IMR-90 (cell line): ENCODE results near the gene FUT2. TPM values are rescaled to one million over a fixed set of nuclear protein-coding genes. Genes with fewer than 3 reads are reported as not detected.

Experiments used
- ATAC-seq: fragments of 200-7000 bp; cut with Tn5 transposase; 2 replicates; pipeline ENCODE4 v1.9.1; 2020; ENCODE audit warnings: low read depth, mild to moderate bottlenecking, moderate library complexity
- BruUV-seq: library from RNA; stranded (reverse); fragments of 400-500 nt; replicated peaks from 2 replicates; lab custom pipeline; 2021; lab: Mats Ljungman, UMichigan
- CTCF ChIA-PET: fragments of 300-600 bp; formaldehyde crosslinking; extraction: SDS; loops from one replicate; lab custom pipeline; 2021; ENCODE audit warnings: antibody characterized with exemption; lab: Yijun Ruan, JAX
- POLR2A ChIA-PET: fragments of 300-600 bp; sonication (Branson Sonifier 250); formaldehyde crosslinking; loops from one replicate; lab custom pipeline; 2022; ENCODE audit warnings: antibody characterized with exemption; ENCODE audit not compliant: unreplicated experiment; lab: Charles Lee
- DNase-seq: peaks from one replicate; pipeline ENCODE4 v3.0.0; 2013
- H2AFZ ChIP-seq: replicated peaks from 2 replicates; pipeline ENCODE3; 2013; ENCODE audit warnings: low read length, mild to moderate bottlenecking; ENCODE audit not compliant: poor library complexity
- H2AK5ac ChIP-seq: 2 replicates; pipeline ENCODE4 v1.6.1; 2013; ENCODE audit warnings: low read depth, low read length, inconsistent platforms
- H2AK9ac ChIP-seq: replicated peaks from 2 replicates; pipeline ENCODE3; 2013; ENCODE audit warnings: mild to moderate bottlenecking, low read depth, low read length, moderate library complexity; ENCODE audit not compliant: poor library complexity
- H2BK120ac ChIP-seq: 2 replicates; pipeline ENCODE4 v1.6.1; 2013; ENCODE audit warnings: low read depth, low read length, inconsistent platforms
- H2BK15ac ChIP-seq: 3 replicates; pipeline ENCODE4 v1.6.1; 2013; ENCODE audit warnings: low read depth, low read length, inconsistent platforms
- H2BK20ac ChIP-seq: 2 replicates; pipeline ENCODE4 v1.6.1; 2013; ENCODE audit warnings: low read depth, mild to moderate bottlenecking, inconsistent platforms, low read length, moderate library complexity
- H2BK5ac ChIP-seq: 2 replicates; pipeline ENCODE4 v1.6.1; 2013; ENCODE audit warnings: mild to moderate bottlenecking, low read depth, low read length, inconsistent platforms; ENCODE audit not compliant: poor library complexity, severe bottlenecking
- H3K14ac ChIP-seq: replicated peaks from 2 replicates; pipeline ENCODE4 v1.6.1; 2013; ENCODE audit warnings: low read depth, low read length, inconsistent platforms
- H3K18ac ChIP-seq: 2 replicates; pipeline ENCODE4 v1.6.1; 2013; ENCODE audit warnings: low read depth, low read length, control low read depth
- H3K23ac ChIP-seq: 2 replicates; pipeline ENCODE4 v1.6.1; 2013; ENCODE audit warnings: low read depth, low read length, inconsistent platforms
- H3K27ac ChIP-seq: 2 replicates; pipeline ENCODE4 v1.5.1; 2013; ENCODE audit warnings: mild to moderate bottlenecking, control low read depth, low read length; ENCODE audit not compliant: insufficient read depth
- H3K27me3 ChIP-seq: 2 replicates; pipeline ENCODE4 v1.6.1; 2013; ENCODE audit warnings: low read length; ENCODE audit not compliant: control insufficient read depth, insufficient read depth
- H3K36me3 ChIP-seq: 2 replicates; pipeline ENCODE4 v1.6.1; 2013; ENCODE audit warnings: low read length, mixed read lengths; ENCODE audit not compliant: control insufficient read depth, insufficient read depth
- H3K4ac ChIP-seq: 2 replicates; pipeline ENCODE4 v1.6.1; 2013; ENCODE audit warnings: low read depth, low read length, inconsistent platforms
- H3K4me1 ChIP-seq: 2 replicates; pipeline ENCODE4 v1.6.1; 2013; ENCODE audit warnings: low read length, mixed read lengths; ENCODE audit not compliant: control insufficient read depth, insufficient read depth
- H3K4me2 ChIP-seq: 2 replicates; pipeline ENCODE4 v1.6.1; 2013; ENCODE audit warnings: low read depth, mild to moderate bottlenecking, control low read depth, low read length, moderate library complexity
- H3K4me3 ChIP-seq: 2 replicates; pipeline ENCODE4 v1.5.1; 2013; ENCODE audit warnings: low read depth, mild to moderate bottlenecking, control low read depth, low read length, moderate library complexity; ENCODE audit not compliant: insufficient read depth
- H3K56ac ChIP-seq: 2 replicates; pipeline ENCODE4 v1.6.1; 2013; ENCODE audit warnings: low read length, inconsistent platforms; ENCODE audit not compliant: insufficient read depth; ENCODE audit errors: extremely low read depth
- H3K79me1 ChIP-seq, 2 experiments: 2 replicates each; pipeline ENCODE4 v1.6.1; 2013; ENCODE audit warnings: low read length in 2 of 2, inconsistent platforms in 1 of 2, low read depth in 1 of 2
- H3K9ac ChIP-seq: 2 replicates; pipeline ENCODE4 v1.6.1; 2013; ENCODE audit warnings: low read depth, low read length, control low read depth
- H3K9me1 ChIP-seq: 2 replicates; pipeline ENCODE4 v1.6.1; 2013; ENCODE audit warnings: low read length, inconsistent platforms; ENCODE audit not compliant: insufficient read depth
- H3K9me3 ChIP-seq: 2 replicates; pipeline ENCODE4 v1.6.1; 2013; ENCODE audit warnings: low read length; ENCODE audit not compliant: control insufficient read depth, insufficient read depth
- H4K20me1 ChIP-seq: 2 replicates; pipeline ENCODE4 v1.6.1; 2013; ENCODE audit warnings: low read length, inconsistent platforms; ENCODE audit not compliant: insufficient read depth
- H4K5ac ChIP-seq: 2 replicates; pipeline ENCODE4 v1.6.1; 2013; ENCODE audit warnings: mild to moderate bottlenecking, low read depth, low read length, control low read depth
- H4K8ac ChIP-seq, 2 experiments: 2 replicates each; pipeline ENCODE4 v1.6.1; 2013; ENCODE audit warnings: low read depth in 2 of 2, low read length in 2 of 2, control low read depth in 1 of 2, inconsistent platforms in 1 of 2
- H4K91ac ChIP-seq: 2 replicates; pipeline ENCODE4 v1.6.1; 2013; ENCODE audit warnings: low read depth, low read length, inconsistent platforms; ENCODE audit not compliant: insufficient read depth
- BHLHE40 ChIP-seq: fragments of 150-350 bp; IDR thresholded peaks from 2 replicates; pipeline ENCODE4 v1.6.1; 2016; ENCODE audit warnings: mild to moderate bottlenecking, low read depth, low read length
- CHD1 ChIP-seq: IDR thresholded peaks from 2 replicates; pipeline ENCODE4 v1.6.1; 2012; ENCODE audit warnings: low read depth, low read length, improper control_type of control experiment
- ELK1 ChIP-seq: fragments of 150-350 bp; IDR thresholded peaks from 2 replicates; pipeline ENCODE4 v1.6.1; 2016; ENCODE audit warnings: low read depth, mild to moderate bottlenecking, low read length, moderate library complexity, borderline replicate concordance
- MAFK ChIP-seq: IDR thresholded peaks from 2 replicates; pipeline ENCODE4 v1.6.1; 2012; ENCODE audit warnings: low read depth, low read length, improper control_type of control experiment
- MAZ ChIP-seq: IDR thresholded peaks from 2 replicates; pipeline ENCODE4 v1.6.1; 2012; ENCODE audit warnings: low read depth, mild to moderate bottlenecking, low read length, improper control_type of control experiment, moderate library complexity, borderline replicate concordance
- MXI1 ChIP-seq: IDR thresholded peaks from 2 replicates; pipeline ENCODE4 v1.6.1; 2012; ENCODE audit warnings: low read depth, mild to moderate bottlenecking, low read length, moderate library complexity, borderline replicate concordance
- NFE2L2 ChIP-seq: fragments of 150-350 bp; IDR thresholded peaks from 2 replicates; pipeline ENCODE4 v1.6.1; 2016; ENCODE audit warnings: low read depth, mild to moderate bottlenecking, low read length
- POLR2A ChIP-seq: IDR thresholded peaks from 2 replicates; pipeline ENCODE4 v1.6.1; 2012; ENCODE audit warnings: mild to moderate bottlenecking, low read depth, low read length
- RCOR1 ChIP-seq: IDR thresholded peaks from 2 replicates; pipeline ENCODE4 v1.6.1; 2012; ENCODE audit warnings: mild to moderate bottlenecking, low read length, improper control_type of control experiment; ENCODE audit not compliant: insufficient replicate concordance
- RFX5 ChIP-seq: IDR thresholded peaks from 2 replicates; pipeline ENCODE4 v1.8.0; 2012; ENCODE audit warnings: low read depth, mild to moderate bottlenecking, low read length, moderate library complexity
- SMC3 ChIP-seq: fragments of 150-350 bp; IDR thresholded peaks from 2 replicates; pipeline ENCODE4 v1.6.1; 2016; ENCODE audit warnings: low read depth, mild to moderate bottlenecking, antibody characterized with exemption, low read length, moderate library complexity
- WGBS, 2 experiments: methylation state at CpG; one replicate each; pipeline versions ENCODE4 v1.1.5 to v1.1.7; 2013; ENCODE audit warnings: missing lambda C conversion rate in 2 of 2; ENCODE audit not compliant: insufficient read length in 1 of 2; ENCODE audit errors: extremely low coverage in 2 of 2; 5-methylcytosine and 5-hydroxymethylcytosine counted together
- dilution Hi-C: fragments of 300-500 bp; cut with HindIII; formaldehyde crosslinking; loops from one replicate; pipeline ENCODE4 v1.14.3; 2018; ENCODE audit warnings: low sequenced_read_pairs; ENCODE audit not compliant: unreplicated experiment
- in situ Hi-C: fragments of 300-500 bp; cut with MboI; formaldehyde crosslinking; loops from 3 replicates; pipeline ENCODE4 v1.14.3; 2019; ENCODE audit warnings: low sequenced_read_pairs, inconsistent platforms, mixed read lengths
- intact Hi-C: fragments of 100-400 bp; cut with micrococcal nuclease; formaldehyde crosslinking; loops from 2 replicates; pipeline ENCODE4 v1.10.0; 2022
- polyA plus RNA-seq, 3 experiments: library from polyadenylated mRNA; depleted of rRNA; stranded (reverse); fragments of >200 nt; gene quantifications; 2 replicates each; pipeline ENCODE4 v1.2.3, GENCODE V29; 2012; ENCODE audit warnings: low replicate concordance in 1 of 3
- total RNA-seq: library from RNA; depleted of rRNA; stranded (reverse); fragments of >200 nt; gene quantifications from 2 replicates; pipeline ENCODE4 v1.2.3, GENCODE V29; 2012

The FUT2 gene
- total and polyA plus RNA-seq, 2 of the 4 experiments (the other 2 are of a cell fraction) = not detected

GRCh38 chr19:48741129-48741999, 45.6 kb downstream of the FUT2 start (continued):
- TF ChIP-seq NFE2L2 = no peak

DNA sequence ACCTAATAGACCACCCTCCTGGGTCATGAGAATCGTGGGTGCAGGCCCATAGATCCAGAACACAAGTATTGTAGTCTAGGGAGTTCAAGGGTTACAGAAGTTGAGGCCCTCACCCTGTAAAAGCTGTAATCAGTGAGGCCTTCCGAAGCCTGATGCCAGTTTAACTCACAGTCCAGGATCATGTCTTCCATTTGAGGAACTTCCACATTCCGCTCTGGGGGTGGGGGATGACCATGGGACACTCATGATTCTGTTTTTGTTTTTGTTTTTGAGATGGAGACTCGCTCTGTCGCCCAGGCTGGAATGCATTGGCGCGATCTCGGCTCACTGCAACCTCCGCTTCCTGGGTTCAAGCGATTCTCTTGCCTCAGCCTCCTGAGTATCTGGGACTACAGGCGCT, 46.3 kb downstream of the FUT2 start:
- H4K8ac ChIP-seq = no peak overlapping the region; a peak in 1 of 4 replicates
- no peak overlapping the region for H3K4me2 ChIP-seq
- H3K27me3 ChIP-seq = peaks cover 16% of the 10 kb centered on the region
- H2BK15ac ChIP-seq = no peak overlapping the region
- DNase-seq (no peak), ATAC-seq (no peak)
- H2AK5ac ChIP-seq = no peak overlapping the region
- H3K14ac ChIP-seq = no peak overlapping the region
- no peak overlapping the region for H3K4me3 ChIP-seq
- H3K79me1 ChIP-seq = no peaks in the 10 kb centered on the region
- H2BK5ac ChIP-seq = no peak overlapping the region
- H3K27ac ChIP-seq = no peak overlapping the region
- no peak overlapping the region for H2BK20ac ChIP-seq
- no peak overlapping the region for H3K23ac ChIP-seq
- no TSS peak for BruUV-seq
- no peak overlapping the region for H2BK120ac ChIP-seq
- no peak overlapping the region for H3K9ac ChIP-seq
- peaks cover 5% of the 10 kb centered on the region for H3K4me1 ChIP-seq
- no peaks in the 10 kb centered on the region for H3K9me3 ChIP-seq
- no peak overlapping the region for H4K5ac ChIP-seq
- no peak overlapping the region for H3K4ac ChIP-seq
- intact Hi-C loops = no loop called here
- no peak overlapping the region for H2AFZ ChIP-seq
- POLR2A ChIA-PET = no interaction called here
- H3K9me1 ChIP-seq = peaks cover 3% of the 10 kb centered on the region
- H4K91ac ChIP-seq = no peak overlapping the region
- dilution Hi-C loops = no loop called here
- no peak overlapping the region for H2AK9ac ChIP-seq
- H3K18ac ChIP-seq = no peak overlapping the region
- H3K36me3 ChIP-seq = no peaks in the 10 kb centered on the region
- CTCF ChIA-PET = no interaction called here
- in situ Hi-C loops = no loop called here
- H3K56ac ChIP-seq = no peak overlapping the region
- TF ChIP-seq RCOR1 (no peak), SMC3 (no peak), MAZ (no peak), CHD1 (no peak), MAFK (no peak), NFE2L2 (no peak), BHLHE40 (no peak), ELK1 (no peak), MXI1 (no peak), RFX5 (no peak), POLR2A (no peak)
- no peaks in the 10 kb centered on the region for H4K20me1 ChIP-seq
- WGBS, 2 experiments = no CpG with 5 or more reads among the region's 11 CpGs
